ENCODE data around the gene SPAG5.

- no peak for TF ChIP-seq POLR2AphosphoS5 (IDR thresholded peaks at IDR 0.05; ENCODE audit: insufficient read depth in 1 of 2, low read depth in 1 of 2)
- TF ChIP-seq CTCF (IDR thresholded peaks at IDR 0.05) = no peak
Observed at GRCh38 chr17:28532050-28532960, 66.5 kb downstream of the SPAG5 start.
